Epithelial cell of proximal tubule (primary cell): ENCODE measurements around the gene DNAH14. TPM values are rescaled to one million over a fixed set of nuclear protein-coding genes. Genes with fewer than 3 reads are reported as not detected.

Experiments
- DNase-seq: peaks from one replicate; pipeline ENCODE4 v3.0.0-alpha.2; 2011; ENCODE audit warnings: low read depth
- H3K4me3 ChIP-seq: 2 replicates; pipeline ENCODE4 v1.5.1; 2011; ENCODE audit warnings: low read depth, mild to moderate bottlenecking, low read length
- total RNA-seq: library from RNA; depleted of rRNA; stranded (reverse); fragments of >200 nt; gene quantifications from 2 replicates; pipeline ENCODE4 v1.2.3, GENCODE V29; 2015
- TF ChIP-seq, protein P1 (sequence below): conservative IDR thresholded peaks from 2 replicates; pipeline ENCODE4 v1.5.1; 2012; ENCODE audit warnings: low read depth, mild to moderate bottlenecking, low read length

Gene DNAH14
- total RNA-seq, 1 donor from 2014 or later = 20.8 TPM

DNA sequence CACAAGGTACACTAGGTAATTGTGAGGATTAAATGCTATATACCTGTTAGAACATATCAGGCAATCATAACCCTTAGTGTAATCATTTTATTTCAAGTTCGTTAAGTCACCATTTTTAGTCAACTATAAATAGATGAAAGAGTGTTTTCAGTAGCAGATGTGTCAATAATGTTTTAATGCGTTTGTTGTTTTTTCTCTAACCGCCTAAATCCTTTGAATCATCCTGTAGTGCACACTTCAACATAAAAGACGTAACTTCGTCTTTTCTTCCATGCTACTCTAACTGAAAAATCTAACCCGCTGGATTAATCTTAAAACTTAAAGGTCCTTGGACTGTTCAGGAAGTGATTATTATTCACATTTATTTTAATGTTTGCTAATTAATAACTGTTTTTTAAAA is 505.6 kb downstream of the DNAH14 start:
- no peak for DNase-seq
- TF ChIP-seq, protein P1, sequence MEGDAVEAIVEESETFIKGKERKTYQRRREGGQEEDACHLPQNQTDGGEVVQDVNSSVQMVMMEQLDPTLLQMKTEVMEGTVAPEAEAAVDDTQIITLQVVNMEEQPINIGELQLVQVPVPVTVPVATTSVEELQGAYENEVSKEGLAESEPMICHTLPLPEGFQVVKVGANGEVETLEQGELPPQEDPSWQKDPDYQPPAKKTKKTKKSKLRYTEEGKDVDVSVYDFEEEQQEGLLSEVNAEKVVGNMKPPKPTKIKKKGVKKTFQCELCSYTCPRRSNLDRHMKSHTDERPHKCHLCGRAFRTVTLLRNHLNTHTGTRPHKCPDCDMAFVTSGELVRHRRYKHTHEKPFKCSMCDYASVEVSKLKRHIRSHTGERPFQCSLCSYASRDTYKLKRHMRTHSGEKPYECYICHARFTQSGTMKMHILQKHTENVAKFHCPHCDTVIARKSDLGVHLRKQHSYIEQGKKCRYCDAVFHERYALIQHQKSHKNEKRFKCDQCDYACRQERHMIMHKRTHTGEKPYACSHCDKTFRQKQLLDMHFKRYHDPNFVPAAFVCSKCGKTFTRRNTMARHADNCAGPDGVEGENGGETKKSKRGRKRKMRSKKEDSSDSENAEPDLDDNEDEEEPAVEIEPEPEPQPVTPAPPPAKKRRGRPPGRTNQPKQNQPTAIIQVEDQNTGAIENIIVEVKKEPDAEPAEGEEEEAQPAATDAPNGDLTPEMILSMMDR = no peak

DNA sequence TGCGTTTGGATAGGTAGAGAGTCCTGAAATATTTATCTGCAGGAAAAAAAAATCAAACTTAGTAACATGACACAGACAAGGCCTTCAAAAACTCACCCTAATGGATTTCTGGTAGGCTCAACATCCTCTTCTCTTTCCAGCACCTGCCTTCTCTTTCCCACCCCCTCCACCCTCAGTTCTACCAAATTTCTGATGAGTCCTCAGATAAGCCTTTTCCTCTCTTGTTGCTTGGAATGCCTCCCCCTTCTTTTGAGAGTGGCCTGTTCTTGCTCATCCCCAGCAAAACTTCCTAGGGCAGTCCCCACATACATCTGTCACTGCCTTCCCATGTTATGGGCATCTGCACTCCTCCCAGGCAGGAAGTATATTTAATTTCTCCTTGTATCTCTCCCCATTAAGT is 506.0 kb downstream of the DNAH14 start:
- no peak overlapping the region for H3K4me3 ChIP-seq
- TF ChIP-seq, protein P1 = no peak
- DNase-seq = no peak

More for the DNA sequence above, 505.6 kb downstream of the DNAH14 start:
- H3K4me3 ChIP-seq = no peak overlapping the region

DNA sequence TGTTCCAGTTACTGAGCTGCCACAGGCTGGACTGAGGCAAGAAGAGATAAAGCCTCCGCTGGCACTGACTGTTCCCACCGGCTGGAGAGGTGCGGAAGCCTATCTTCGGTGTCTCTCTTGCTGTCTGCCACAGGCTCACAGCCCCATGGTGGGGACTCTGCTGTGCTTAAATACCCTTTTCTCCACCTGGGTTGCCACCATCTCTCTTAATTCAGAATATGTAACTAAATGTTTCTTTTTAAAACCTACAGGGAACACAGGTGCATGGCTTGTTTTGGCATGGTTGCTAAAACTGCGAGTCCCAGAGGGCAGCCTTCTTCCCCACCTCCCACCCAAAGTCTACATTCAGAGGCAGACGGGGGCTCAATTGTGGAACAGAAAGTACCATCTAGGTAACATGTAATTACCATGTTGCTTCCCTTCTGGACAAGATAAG is 506.5 kb downstream of the DNAH14 start:
- TF ChIP-seq, protein P1 = no peak
- no peak overlapping the region for H3K4me3 ChIP-seq
- DNase-seq = no peak

DNA sequence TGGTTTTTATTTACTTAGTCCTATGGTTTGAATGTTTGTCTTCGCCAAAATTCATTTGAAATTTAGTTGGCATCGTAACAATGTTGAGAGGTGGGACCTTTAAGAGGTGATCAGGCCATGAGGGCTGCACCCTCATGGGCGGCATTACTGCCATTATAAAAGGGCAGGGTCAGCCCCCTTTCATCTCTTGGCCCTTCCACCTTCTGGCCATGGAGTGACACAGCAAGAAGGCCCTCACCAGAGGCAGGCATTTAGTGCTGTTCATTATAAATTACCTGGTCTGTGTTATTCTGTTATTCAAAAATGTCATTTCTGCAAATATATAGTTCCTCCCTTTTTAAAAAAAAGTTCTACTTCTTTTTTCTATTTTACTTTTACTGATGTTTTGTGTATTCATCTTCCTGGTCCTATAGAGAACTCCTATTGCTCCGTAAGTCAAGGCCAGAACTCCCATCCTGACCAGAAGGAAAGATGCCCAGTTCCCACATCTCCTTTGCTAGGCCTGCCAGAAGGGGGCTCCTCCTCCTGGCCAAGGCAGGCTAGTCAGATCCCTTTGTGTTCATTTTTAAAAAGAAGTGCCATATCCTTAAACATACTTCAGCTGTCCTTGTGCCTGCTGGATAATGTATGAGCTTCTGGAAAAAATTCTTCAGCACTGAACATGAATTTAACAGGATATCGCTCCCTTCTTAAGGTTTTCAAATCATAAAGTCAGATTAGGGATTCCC is 508.4 kb downstream of the DNAH14 start:
- TF ChIP-seq, protein P1 = peak; percentile 66
- H3K4me3 ChIP-seq = no peak overlapping the region
- no peak for DNase-seq

DNA sequence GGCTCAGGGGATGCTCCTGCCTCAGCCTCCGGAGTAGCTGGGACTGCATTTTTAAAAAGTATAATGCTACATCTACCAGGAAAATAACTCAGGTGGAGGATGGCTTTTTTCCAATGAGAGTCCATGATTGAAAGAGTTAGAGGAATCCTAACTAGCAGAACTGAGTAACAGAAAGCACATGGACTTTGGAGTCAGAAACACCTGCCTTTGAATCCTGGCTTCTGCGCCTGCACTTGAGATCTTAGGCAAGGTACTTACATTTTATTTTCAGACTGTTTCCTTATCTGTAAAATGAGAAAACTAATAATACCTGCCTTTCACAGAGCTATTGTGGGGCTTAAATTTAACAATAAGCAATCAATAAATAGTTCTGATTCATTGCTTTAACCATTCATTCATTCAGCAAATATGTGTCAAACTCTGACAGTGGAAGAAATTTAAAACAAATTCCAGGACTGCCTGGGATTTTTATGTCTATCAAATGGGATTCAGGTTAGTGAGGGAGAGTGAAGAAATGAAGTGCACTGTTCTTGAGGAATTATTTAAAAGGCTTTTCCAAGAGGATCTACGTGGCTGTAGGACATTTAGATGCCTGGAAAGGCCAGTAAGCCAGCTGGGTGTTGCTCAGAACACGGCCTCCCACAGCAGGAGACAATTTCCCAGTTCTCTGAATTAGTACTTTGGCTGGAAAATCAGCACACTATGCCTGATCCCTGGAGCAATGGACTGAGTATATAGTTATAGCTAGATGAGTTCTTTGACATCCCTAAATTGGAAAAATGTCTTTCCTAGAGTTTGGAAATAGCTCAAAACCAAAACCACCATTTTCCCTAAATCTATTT is 511.1 kb downstream of the DNAH14 start:
- TF ChIP-seq, protein P1 = no peak
- no peak for DNase-seq
- no peak overlapping the region for H3K4me3 ChIP-seq

DNA sequence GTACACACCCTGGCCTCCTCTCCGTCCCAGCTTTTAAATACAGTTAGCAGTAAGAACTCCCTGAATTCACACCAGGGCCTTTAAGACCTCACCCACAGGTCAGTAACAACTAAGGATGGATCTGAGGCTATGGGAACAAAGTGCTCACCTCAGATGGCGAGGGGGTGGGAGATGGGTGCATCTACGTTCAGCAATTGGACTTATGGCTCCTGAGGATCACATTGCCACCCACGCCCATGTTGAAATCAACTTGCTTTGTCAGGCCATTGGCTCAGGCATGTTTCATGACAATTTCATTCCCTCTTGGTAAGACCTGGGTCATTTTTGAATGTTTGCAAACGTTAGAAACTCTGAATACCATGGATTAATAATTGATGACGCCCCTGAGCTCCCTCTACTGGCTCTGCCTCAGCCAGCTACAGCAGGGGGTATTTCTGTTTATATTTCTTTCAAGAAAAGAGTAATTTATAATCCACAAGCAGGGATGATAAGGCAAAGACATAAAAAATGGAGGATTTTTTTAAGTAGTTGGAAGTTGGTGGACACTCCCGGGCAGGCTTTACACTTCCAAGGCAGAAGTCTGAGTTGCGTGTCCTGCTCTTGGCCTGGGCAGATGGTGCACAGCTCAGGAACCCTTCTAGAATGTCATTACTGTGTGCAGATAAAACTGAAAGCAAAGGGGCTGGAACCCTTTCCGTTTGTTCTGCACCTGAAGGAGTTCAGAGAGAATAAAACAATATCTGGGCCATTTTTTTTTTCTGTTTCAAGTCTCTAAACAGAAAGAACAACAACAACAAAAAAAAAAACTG is 512.0 kb downstream of the DNAH14 start:
- peak overlapping the region; percentile 7 for H3K4me3 ChIP-seq
- TF ChIP-seq, protein P1 = peak; percentile 78
- DNase-seq = no peak
